GM23338 (cell line): ENCODE measurements around the gene CLEC6A. TPM values are rescaled to one million over a fixed set of nuclear protein-coding genes. Genes with fewer than 3 reads are reported as not detected.

Source experiments
- ATAC-seq: fragments of 200-7000 bp; cut with Tn5 transposase; 3 replicates; pipeline ENCODE4 v1.9.1; 2020
- DNase-seq: peaks from one replicate; pipeline ENCODE4 v3.0.0-alpha.2; 2015; ENCODE audit warnings: low spot score
- H2AFZ ChIP-seq: fragments of 200-600 bp; sonication (generic); 2 replicates; pipeline ENCODE4 v1.8.0; 2016; ENCODE audit warnings: antibody characterized with exemption, mild to moderate bottlenecking, moderate library complexity
- H3F3A ChIP-seq: fragments of 200-600 bp; sonication (generic); replicated peaks from 2 replicates; pipeline ENCODE4 v1.8.0; 2017; ENCODE audit warnings: antibody characterized with exemption, mixed run types, low read depth
- H3K27ac ChIP-seq: fragments of 200-600 bp; sonication (generic); 2 replicates; pipeline ENCODE4 v1.6.1; 2016; ENCODE audit warnings: low read depth
- H3K27me3 ChIP-seq: fragments of 200-600 bp; sonication (generic); 2 replicates; pipeline ENCODE4 v1.8.0; 2016; ENCODE audit warnings: mild to moderate bottlenecking, mixed run types, moderate library complexity; ENCODE audit not compliant: insufficient read depth
- H3K36me3 ChIP-seq: fragments of 200-600 bp; sonication (generic); 2 replicates; pipeline ENCODE4 v1.8.0; 2016; ENCODE audit warnings: mild to moderate bottlenecking; ENCODE audit not compliant: insufficient read depth
- H3K4me1 ChIP-seq: fragments of 200-600 bp; sonication (generic); 2 replicates; pipeline ENCODE4 v1.8.0; 2016; ENCODE audit warnings: mild to moderate bottlenecking, moderate library complexity; ENCODE audit not compliant: insufficient read depth
- H3K4me2 ChIP-seq: fragments of 200-600 bp; sonication (generic); 2 replicates; pipeline ENCODE4 v1.7.1; 2017; ENCODE audit warnings: mixed run types
- H3K4me3 ChIP-seq: fragments of 200-600 bp; sonication (generic); 2 replicates; pipeline ENCODE4 v1.6.1; 2016; ENCODE audit warnings: mixed run types
- H3K79me2 ChIP-seq: fragments of 200-600 bp; sonication (generic); replicated peaks from 2 replicates; pipeline ENCODE4 v1.8.0; 2017; ENCODE audit warnings: mild to moderate bottlenecking; ENCODE audit not compliant: insufficient read depth
- H3K9me2 ChIP-seq: fragments of 200-600 bp; sonication (generic); 2 replicates; pipeline ENCODE4 v1.8.0; 2017; ENCODE audit not compliant: insufficient read depth
- H4K20me1 ChIP-seq: fragments of 200-600 bp; sonication (generic); replicated peaks from 2 replicates; pipeline ENCODE4 v1.8.0; 2017; ENCODE audit warnings: mild to moderate bottlenecking; ENCODE audit not compliant: insufficient read depth
- H3K27ac Mint-ChIP-seq: 2 replicates; pipeline ENCODE4 v1.8.0; 2020; ENCODE audit warnings: inconsistent platforms, mild to moderate bottlenecking, moderate library complexity, mixed read lengths
- H3K27me3 Mint-ChIP-seq: 3 replicates; pipeline ENCODE4 v1.8.0; 2022; ENCODE audit warnings: low read depth, mild to moderate bottlenecking, moderate library complexity, mixed read lengths, inconsistent platforms; ENCODE audit not compliant: insufficient read depth, poor library complexity
- H3K36me3 Mint-ChIP-seq: 3 replicates; pipeline ENCODE4 v1.8.0; 2021; ENCODE audit warnings: low read depth, mild to moderate bottlenecking, inconsistent platforms, moderate library complexity, mixed read lengths
- H3K4me1 Mint-ChIP-seq: 3 replicates; pipeline ENCODE4 v1.8.0; 2020; ENCODE audit warnings: mild to moderate bottlenecking, inconsistent platforms, mixed read lengths
- H3K4me3 Mint-ChIP-seq: 3 replicates; pipeline ENCODE4 v1.8.0; 2021; ENCODE audit warnings: moderate library complexity, mild to moderate bottlenecking, inconsistent platforms, mixed read lengths
- H3K9me3 Mint-ChIP-seq: 3 replicates; pipeline ENCODE4 v1.8.0; 2020; ENCODE audit warnings: moderate library complexity, mild to moderate bottlenecking, inconsistent platforms, mixed read lengths
- CREB1 ChIP-seq: fragments of 250-450 bp; sonication (Bioruptor Pico); IDR thresholded peaks from 2 replicates; pipeline ENCODE4 v1.5.0; 2020; ENCODE audit warnings: low read depth, mild to moderate bottlenecking, moderate library complexity
- EZH2 ChIP-seq: fragments of 200-600 bp; sonication (generic); IDR thresholded peaks from one replicate; pipeline ENCODE4 v1.8.0; 2017; ENCODE audit warnings: antibody characterized with exemption, mild to moderate bottlenecking, low read depth; ENCODE audit not compliant: unreplicated experiment
- JUNB ChIP-seq: IDR thresholded peaks from one replicate; pipeline ENCODE4 v1.6.1; 2016; ENCODE audit warnings: antibody characterized with exemption; ENCODE audit not compliant: unreplicated experiment
- NANOG ChIP-seq: IDR thresholded peaks from 2 replicates; pipeline ENCODE4 v1.6.1; 2016; ENCODE audit warnings: antibody characterized with exemption, borderline replicate concordance
- POLR2AphosphoS5 ChIP-seq: IDR thresholded peaks from 2 replicates; pipeline ENCODE4 v1.6.1; 2016; ENCODE audit warnings: antibody characterized with exemption, low read depth
- REST ChIP-seq: IDR thresholded peaks from one replicate; pipeline ENCODE4 v1.6.1; 2018; ENCODE audit warnings: antibody characterized with exemption; ENCODE audit not compliant: unreplicated experiment
- STAT1 ChIP-seq: IDR thresholded peaks from one replicate; pipeline ENCODE4 v1.6.1; 2016; ENCODE audit warnings: antibody characterized with exemption; ENCODE audit not compliant: unreplicated experiment
- ZNF114 ChIP-seq: fragments of 250-450 bp; sonication (Bioruptor Pico); IDR thresholded peaks from 2 replicates; pipeline ENCODE4 v1.5.0; 2020; ENCODE audit warnings: mild to moderate bottlenecking, moderate library complexity
- ZNF331 ChIP-seq: fragments of 250-450 bp; sonication (Bioruptor Pico); IDR thresholded peaks from 2 replicates; pipeline ENCODE4 v1.5.0; 2020; ENCODE audit warnings: low read depth, mild to moderate bottlenecking, moderate library complexity
- polyA plus RNA-seq: library from polyadenylated mRNA; unstranded; fragments of >200 nt; fragmentation: Nextera tagmentation; extraction: Ambion mirVana; gene quantifications from 2 replicates; pipeline ENCODE4 v1.2.1, GENCODE V29; 2016
- total RNA-seq: library from RNA; depleted of rRNA; stranded (reverse); fragments of >200 nt; shearing (Covaris generic); gene quantifications from 2 replicates; pipeline ENCODE4 v1.2.3, GENCODE V29; 2014
- TF ChIP-seq, protein P1 (sequence below): IDR thresholded peaks from 2 replicates; pipeline ENCODE4 v1.6.1; 2016; ENCODE audit warnings: antibody characterized with exemption

The CLEC6A gene
- total and polyA plus RNA-seq, 2 experiments from 2014 or later = not detected

DNA sequence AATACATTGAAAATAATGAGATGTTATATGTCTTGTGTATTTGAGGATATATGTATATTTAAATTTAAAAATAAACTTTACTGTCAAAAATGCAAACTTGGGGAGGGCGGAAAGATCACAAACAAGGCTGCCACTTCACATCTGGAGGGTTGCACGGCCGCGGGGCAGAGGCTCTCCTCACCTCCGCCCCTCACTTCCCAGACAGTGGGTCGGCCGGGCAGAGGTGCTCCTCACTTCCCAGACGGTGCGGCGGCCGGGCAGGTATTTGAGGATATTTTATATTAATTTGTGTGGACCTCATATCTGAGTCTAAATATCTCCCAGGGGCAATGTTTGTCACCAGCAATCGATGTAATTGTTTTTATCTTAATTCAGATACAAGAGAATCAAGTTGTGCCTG is 3.7 kb upstream of the CLEC6A start:
- no peak overlapping the region for H3K27ac ChIP-seq
- no peaks in the 10 kb centered on the region for H3K36me3 Mint-ChIP-seq

DNA sequence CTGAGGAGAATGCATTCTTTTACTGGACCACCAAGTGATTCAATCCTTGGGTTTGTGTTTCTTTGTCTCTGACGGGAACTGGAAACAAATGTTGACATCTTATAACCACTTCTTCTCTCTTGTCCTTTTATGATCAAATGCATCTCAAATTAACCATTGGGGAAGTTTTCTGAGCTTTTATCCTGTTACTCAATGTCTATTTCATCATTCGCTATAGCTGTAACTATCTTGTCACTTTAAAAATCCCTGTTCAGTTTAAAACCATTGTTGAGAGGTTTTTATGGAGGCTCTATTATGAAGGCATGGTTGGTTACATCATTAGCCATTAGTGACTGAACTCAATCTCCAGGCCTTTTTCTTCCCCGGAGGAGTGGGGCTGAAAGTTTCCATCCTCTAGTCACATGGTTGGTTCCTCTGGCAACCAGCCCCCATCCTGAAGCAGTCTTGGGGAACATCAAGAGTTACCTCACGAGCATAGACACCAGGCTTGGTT is 2.7 kb upstream of the CLEC6A start:
- H3K36me3 ChIP-seq = no peaks in the 10 kb centered on the region
- H3K27ac Mint-ChIP-seq = 0 out of 2 replicates have a peak overlapping the region, but pooled peaks have one; percentile 52
- H3K4me1 ChIP-seq = peaks cover 24% of the 10 kb centered on the region
- H3K4me2 ChIP-seq = no peak overlapping the region; the same call in 1 of the 2 replicates
- H4K20me1 ChIP-seq = no peaks in the 10 kb centered on the region
- ATAC-seq = no peak
- H2AFZ ChIP-seq = no peak overlapping the region
- no peaks in the 10 kb centered on the region for H3K27me3 Mint-ChIP-seq
- no peak overlapping the region for H3K4me3 ChIP-seq
- H3F3A ChIP-seq = no peaks in the 10 kb centered on the region
- H3K79me2 ChIP-seq = no peaks in the 10 kb centered on the region
- no peak for DNase-seq
- no peaks in the 10 kb centered on the region; the same call in 1 of the 2 replicates for H3K9me2 ChIP-seq
- H3K27me3 ChIP-seq = no peaks in the 10 kb centered on the region
- H3K4me1 Mint-ChIP-seq = peaks cover 47% of the 10 kb centered on the region
- peak overlapping the region; percentile 17; the same call in 1 of the 2 replicates for H3K27ac ChIP-seq
- H3K36me3 Mint-ChIP-seq = no peaks in the 10 kb centered on the region
- no peak overlapping the region for H3K4me3 Mint-ChIP-seq
- H3K9me3 Mint-ChIP-seq = no peaks in the 10 kb centered on the region
- TF ChIP-seq POLR2AphosphoS5 (no peak), REST (no peak), STAT1 (no peak), ZNF114 (CRISPR knock-in tag) (no peak), ZNF331 (no peak)

More for the DNA sequence above, 3.7 kb upstream of the CLEC6A start:
- ATAC-seq (no peak), DNase-seq (no peak)
- no peaks in the 10 kb centered on the region for H3F3A ChIP-seq
- no peak overlapping the region for H2AFZ ChIP-seq
- no peak overlapping the region for H3K4me3 ChIP-seq
- H3K79me2 ChIP-seq = no peaks in the 10 kb centered on the region
- TF ChIP-seq NANOG (no peak), ZNF114 (CRISPR knock-in tag) (no peak), EZH2 (no peak), STAT1 (no peak), JUNB (no peak), CREB1 (CRISPR knock-in tag) (no peak), REST (no peak)
- TF ChIP-seq, protein P1, sequence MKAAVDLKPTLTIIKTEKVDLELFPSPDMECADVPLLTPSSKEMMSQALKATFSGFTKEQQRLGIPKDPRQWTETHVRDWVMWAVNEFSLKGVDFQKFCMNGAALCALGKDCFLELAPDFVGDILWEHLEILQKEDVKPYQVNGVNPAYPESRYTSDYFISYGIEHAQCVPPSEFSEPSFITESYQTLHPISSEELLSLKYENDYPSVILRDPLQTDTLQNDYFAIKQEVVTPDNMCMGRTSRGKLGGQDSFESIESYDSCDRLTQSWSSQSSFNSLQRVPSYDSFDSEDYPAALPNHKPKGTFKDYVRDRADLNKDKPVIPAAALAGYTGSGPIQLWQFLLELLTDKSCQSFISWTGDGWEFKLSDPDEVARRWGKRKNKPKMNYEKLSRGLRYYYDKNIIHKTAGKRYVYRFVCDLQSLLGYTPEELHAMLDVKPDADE = no peak
- H4K20me1 ChIP-seq = no peaks in the 10 kb centered on the region
- H3K4me3 Mint-ChIP-seq = no peak overlapping the region
- H3K4me1 ChIP-seq = peaks cover 24% of the 10 kb centered on the region
- H3K9me3 Mint-ChIP-seq = no peaks in the 10 kb centered on the region
- H3K27me3 Mint-ChIP-seq = no peaks in the 10 kb centered on the region
- H3K4me1 Mint-ChIP-seq = peaks cover 43% of the 10 kb centered on the region
- H3K27ac Mint-ChIP-seq = no peak overlapping the region
- no peaks in the 10 kb centered on the region; the same call in 1 of the 2 replicates for H3K9me2 ChIP-seq
- no peaks in the 10 kb centered on the region for H3K36me3 ChIP-seq
- no peaks in the 10 kb centered on the region for H3K27me3 ChIP-seq
- no peak overlapping the region for H3K4me2 ChIP-seq
